GM19193 (cell line): Measurements from ENCODE around the gene NPAS2.

Source experiments
- POLR2A ChIP-seq: IDR thresholded peaks from 4 replicates; pipeline ENCODE4 v1.6.1; 2011; ENCODE audit not compliant: insufficient read depth, insufficient read length; ENCODE audit errors: extremely low read depth

Gene NPAS2

GRCh38 chr2:100986157-100986556 lies 166.2 kb downstream of the NPAS2 start:
- TF ChIP-seq POLR2A = no peak

- TF ChIP-seq POLR2A = no peak
These were observed 167.6 kb downstream of the NPAS2 start for GRCh38 chr2:100987536-100987935.

GRCh38 chr2:100987974-100988373 lies 168.0 kb downstream of the NPAS2 start:
- no peak for TF ChIP-seq POLR2A

GRCh38 chr2:100988630-100989417 lies 168.9 kb downstream of the NPAS2 start:
- TF ChIP-seq POLR2A = no peak

- no peak for TF ChIP-seq POLR2A
These were observed 169.7 kb downstream of the NPAS2 start for GRCh38 chr2:100989666-100990065.

GRCh38 chr2:100990166-100990565 lies 170.2 kb downstream of the NPAS2 start:
- TF ChIP-seq POLR2A = no peak

GRCh38 chr2:100990650-100991403 lies 170.9 kb downstream of the NPAS2 start:
- no peak for TF ChIP-seq POLR2A

GRCh38 chr2:100991404-100991773 lies 171.4 kb downstream of the NPAS2 start:
- TF ChIP-seq POLR2A = no peak

GRCh38 chr2:100992262-100992661 lies 172.3 kb downstream of the NPAS2 start:
- TF ChIP-seq POLR2A = no peak

- no peak for TF ChIP-seq POLR2A
These were observed 173.4 kb downstream of the NPAS2 start for GRCh38 chr2:100993294-100993693.

GRCh38 chr2:100995309-100996075 lies 175.6 kb downstream of the NPAS2 start:
- no peak for TF ChIP-seq POLR2A

GRCh38 chr2:100997509-100998234 lies 177.7 kb downstream of the NPAS2 start:
- no peak for TF ChIP-seq POLR2A

- TF ChIP-seq POLR2A = no peak
These were observed 178.3 kb downstream of the NPAS2 start for GRCh38 chr2:100998235-100998573.

- TF ChIP-seq POLR2A = no peak
These were observed 180.1 kb downstream of the NPAS2 start for GRCh38 chr2:100999995-101000394.
